ENCODE measurements around the gene RPL18. TPM values are rescaled to one million over a fixed set of nuclear protein-coding genes. Genes with fewer than 3 reads are reported as not detected.
A peak's percentile ranks its signal among the peaks of the same experiment; 100 is the strongest.

RPL18 gene
- total RNA-seq, 2 donors from 2014 or later: 2,402 to 3,112 TPM

DNA sequence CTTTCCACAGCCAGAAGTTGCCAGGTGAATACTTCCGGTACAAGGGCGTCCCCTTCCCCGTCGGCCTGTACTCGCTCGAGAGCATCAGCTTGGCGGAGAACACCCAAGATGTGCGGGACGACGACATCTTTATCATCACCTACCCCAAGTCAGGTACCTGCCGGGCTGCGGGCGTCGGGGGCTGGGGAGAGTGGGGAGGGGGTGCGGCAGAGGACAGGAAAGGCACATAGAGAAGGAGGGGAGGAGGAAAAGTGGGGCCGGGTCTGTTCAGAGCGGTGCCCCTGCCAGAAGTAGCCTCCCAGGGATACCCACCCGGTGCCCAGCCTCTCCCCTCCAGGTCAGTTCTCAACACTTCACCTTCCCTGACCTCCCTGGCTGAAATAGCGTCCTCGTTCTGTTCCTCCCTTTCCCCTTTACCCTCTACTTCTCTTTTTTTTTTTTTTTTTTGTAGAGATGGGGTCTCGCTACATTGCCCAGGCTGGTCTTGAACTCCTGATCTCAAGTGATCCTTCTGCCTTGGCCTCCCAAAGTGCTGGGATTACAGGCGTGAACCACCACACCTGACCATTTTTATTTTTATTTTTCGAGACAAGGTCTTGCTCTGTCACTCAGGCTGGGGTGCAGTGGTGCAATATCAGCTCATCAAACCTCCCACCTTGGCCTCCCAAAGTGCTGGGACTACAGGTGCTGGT, 42.9 kb downstream of the RPL18 start:
- Histone ChIP-seq H3K36me3 (replicated peaks in 1 of 2; ENCODE audit: insufficient read depth in 1 of 2, low read depth in 2 of 2) (no peaks in the 10 kb centered on the region), H3K4me3 (no peak overlapping the region), H3K9me3 (no peaks in the 10 kb centered on the region), H3K27ac (no peak overlapping the region), H3K27me3 (no peaks in the 10 kb centered on the region), H3K4me1 (no peaks in the 10 kb centered on the region)
- WGBS, 2 donors: 76 to 84% methylated on average over 16 to 23 of the region's 23 CpGs
- DNase-seq (no peak), ATAC-seq (no peak)
- TF ChIP-seq CTCF (IDR thresholded peaks at IDR 0.05) (no peak), POLR2A (IDR thresholded peaks at IDR 0.05) (no peak)
- intact Hi-C loops (cut with DNase I): no loop called here

- Histone ChIP-seq H3K9me3 (no peaks in the 10 kb centered on the region), H3K27me3 (no peaks in the 10 kb centered on the region), H3K4me3 (no peak overlapping the region), H3K27ac (no peak overlapping the region), H3K4me1 (peaks cover 7% of the 10 kb centered on the region), H3K36me3 (replicated peaks in 1 of 2; ENCODE audit: insufficient read depth in 1 of 2, low read depth in 2 of 2) (no peaks in the 10 kb centered on the region)
- WGBS, 2 donors: 69 to 70% methylated on average over 12 of the region's 12 CpGs
- intact Hi-C loops (cut with DNase I): no loop called here
- no peak for TF ChIP-seq POLR2A (IDR thresholded peaks at IDR 0.05)
- no peak for TF ChIP-seq CTCF (IDR thresholded peaks at IDR 0.05)
- ATAC-seq: no peak
- DNase-seq: no peak
These were observed 45.8 kb downstream of the RPL18 start for GRCh38 chr19:48573163-48573505.

GRCh38 chr19:48571378-48572162, 47.4 kb downstream of the RPL18 start:
- Histone ChIP-seq H3K27me3 (no peaks in the 10 kb centered on the region), H3K36me3 (replicated peaks in 1 of 2; ENCODE audit: insufficient read depth in 1 of 2, low read depth in 2 of 2) (no peaks in the 10 kb centered on the region), H3K4me3 (no peak overlapping the region), H3K4me1 (peaks cover 8% of the 10 kb centered on the region), H3K27ac (no peak overlapping the region), H3K9me3 (no peaks in the 10 kb centered on the region)
- 61 to 68% methylated on average over 4 to 5 of the region's 5 CpGs for WGBS, 2 donors
- intact Hi-C loops (cut with DNase I): no loop called here
- TF ChIP-seq POLR2A (IDR thresholded peaks at IDR 0.05) (no peak), CTCF (IDR thresholded peaks at IDR 0.05) (no peak)
- ATAC-seq: no peak
- peak in 1 of 4 donors; percentile 42 for DNase-seq

DNA sequence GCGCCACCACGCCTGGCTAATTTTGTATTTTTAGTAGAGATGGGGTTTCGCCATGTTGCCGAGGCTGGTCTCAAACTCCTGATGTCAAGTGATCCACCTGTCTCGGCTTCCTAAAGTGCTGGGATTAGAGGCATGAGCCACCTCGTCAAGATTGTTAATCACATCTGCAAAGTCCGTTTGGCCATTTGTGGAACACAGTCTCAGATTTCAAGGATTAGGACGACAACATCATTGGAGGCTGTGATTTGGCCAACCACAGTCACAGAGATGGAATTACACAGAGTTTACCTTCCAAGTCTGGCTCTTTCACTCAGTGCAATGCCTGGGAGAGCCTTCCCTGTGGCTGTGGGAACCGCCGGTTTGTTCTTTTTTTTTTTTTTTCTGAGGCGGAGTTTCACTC, 49.2 kb downstream of the RPL18 start:
- Histone ChIP-seq H3K36me3 (replicated peaks in 1 of 2; ENCODE audit: insufficient read depth in 1 of 2, low read depth in 2 of 2) (no peaks in the 10 kb centered on the region), H3K27ac (no peak overlapping the region), H3K27me3 (no peaks in the 10 kb centered on the region), H3K4me1 (peaks cover 8% of the 10 kb centered on the region), H3K4me3 (no peak overlapping the region), H3K9me3 (no peaks in the 10 kb centered on the region)
- no peak for TF ChIP-seq CTCF (IDR thresholded peaks at IDR 0.05)
- TF ChIP-seq POLR2A (IDR thresholded peaks at IDR 0.05): no peak
- intact Hi-C loops (cut with DNase I): no loop called here
- ATAC-seq (no peak), DNase-seq (no peak)
- 55 to 81% methylated on average over 10 to 11 of the region's 11 CpGs for WGBS, 2 donors

Data from body of pancreas (tissue), 4 donors.